Nephron progenitor cell (in vitro differentiated cells): Measurements from ENCODE around the gene OLFML2B.

ENCODE experiments used
- DNase-seq: peaks from one replicate; pipeline ENCODE4 v3.0.0; 2021
- H3K27ac Mint-ChIP-seq: 2 replicates; pipeline ENCODE4 v1.8.0; 2021; ENCODE audit warnings: mild to moderate bottlenecking, moderate library complexity, mixed read lengths
- H3K27me3 Mint-ChIP-seq: 2 replicates; pipeline ENCODE4 v1.8.0; 2021; ENCODE audit warnings: mild to moderate bottlenecking, low read depth, mixed read lengths; ENCODE audit not compliant: poor library complexity
- H3K36me3 Mint-ChIP-seq: 2 replicates; pipeline ENCODE4 v1.8.0; 2021; ENCODE audit warnings: low read depth, mixed read lengths
- H3K4me1 Mint-ChIP-seq: 2 replicates; pipeline ENCODE4 v1.8.0; 2021; ENCODE audit warnings: mixed read lengths
- H3K4me3 Mint-ChIP-seq: 2 replicates; pipeline ENCODE4 v1.8.0; 2021; ENCODE audit warnings: mild to moderate bottlenecking, moderate library complexity, mixed read lengths
- H3K9me3 Mint-ChIP-seq: 2 replicates; pipeline ENCODE4 v1.8.0; 2021; ENCODE audit warnings: mild to moderate bottlenecking, moderate library complexity, mixed read lengths
- TF ChIP-seq, protein P1 (sequence below): fragments of 200-600 bp; sonication (generic); IDR thresholded peaks from 2 replicates; pipeline ENCODE4 v1.5.0; 2021; ENCODE audit warnings: antibody characterized with exemption

The OLFML2B gene

DNA sequence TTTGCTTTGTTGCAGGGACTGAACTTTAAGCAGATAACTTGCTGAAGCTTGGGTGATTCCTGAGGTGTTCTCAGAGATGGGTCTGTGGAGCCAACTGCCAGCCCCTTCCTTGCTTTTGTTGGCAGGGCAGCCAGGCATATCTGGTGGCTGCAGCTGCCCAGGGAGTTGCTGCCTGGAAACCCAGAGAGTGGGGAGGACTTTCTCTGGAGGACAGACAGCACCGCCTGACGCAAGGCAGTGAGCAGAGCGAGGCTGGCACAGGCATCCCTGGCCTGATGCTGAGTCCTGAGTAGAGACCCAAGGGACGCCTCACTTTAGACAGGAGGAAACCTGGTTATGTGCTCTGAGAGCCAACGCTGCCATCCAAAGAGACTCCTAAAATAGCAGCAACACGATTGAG, 9.8 kb upstream of the OLFML2B start:
- Mint-ChIP-seq H3K4me1 (peaks cover 24% of the 10 kb centered on the region), H3K27ac (no peak overlapping the region), H3K4me3 (no peak overlapping the region), H3K27me3 (peaks cover 54% of the 10 kb centered on the region), H3K36me3 (no peaks in the 10 kb centered on the region), H3K9me3 (no peaks in the 10 kb centered on the region)
- TF ChIP-seq, protein P1, sequence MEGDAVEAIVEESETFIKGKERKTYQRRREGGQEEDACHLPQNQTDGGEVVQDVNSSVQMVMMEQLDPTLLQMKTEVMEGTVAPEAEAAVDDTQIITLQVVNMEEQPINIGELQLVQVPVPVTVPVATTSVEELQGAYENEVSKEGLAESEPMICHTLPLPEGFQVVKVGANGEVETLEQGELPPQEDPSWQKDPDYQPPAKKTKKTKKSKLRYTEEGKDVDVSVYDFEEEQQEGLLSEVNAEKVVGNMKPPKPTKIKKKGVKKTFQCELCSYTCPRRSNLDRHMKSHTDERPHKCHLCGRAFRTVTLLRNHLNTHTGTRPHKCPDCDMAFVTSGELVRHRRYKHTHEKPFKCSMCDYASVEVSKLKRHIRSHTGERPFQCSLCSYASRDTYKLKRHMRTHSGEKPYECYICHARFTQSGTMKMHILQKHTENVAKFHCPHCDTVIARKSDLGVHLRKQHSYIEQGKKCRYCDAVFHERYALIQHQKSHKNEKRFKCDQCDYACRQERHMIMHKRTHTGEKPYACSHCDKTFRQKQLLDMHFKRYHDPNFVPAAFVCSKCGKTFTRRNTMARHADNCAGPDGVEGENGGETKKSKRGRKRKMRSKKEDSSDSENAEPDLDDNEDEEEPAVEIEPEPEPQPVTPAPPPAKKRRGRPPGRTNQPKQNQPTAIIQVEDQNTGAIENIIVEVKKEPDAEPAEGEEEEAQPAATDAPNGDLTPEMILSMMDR = no peak
- no peak for DNase-seq

DNA sequence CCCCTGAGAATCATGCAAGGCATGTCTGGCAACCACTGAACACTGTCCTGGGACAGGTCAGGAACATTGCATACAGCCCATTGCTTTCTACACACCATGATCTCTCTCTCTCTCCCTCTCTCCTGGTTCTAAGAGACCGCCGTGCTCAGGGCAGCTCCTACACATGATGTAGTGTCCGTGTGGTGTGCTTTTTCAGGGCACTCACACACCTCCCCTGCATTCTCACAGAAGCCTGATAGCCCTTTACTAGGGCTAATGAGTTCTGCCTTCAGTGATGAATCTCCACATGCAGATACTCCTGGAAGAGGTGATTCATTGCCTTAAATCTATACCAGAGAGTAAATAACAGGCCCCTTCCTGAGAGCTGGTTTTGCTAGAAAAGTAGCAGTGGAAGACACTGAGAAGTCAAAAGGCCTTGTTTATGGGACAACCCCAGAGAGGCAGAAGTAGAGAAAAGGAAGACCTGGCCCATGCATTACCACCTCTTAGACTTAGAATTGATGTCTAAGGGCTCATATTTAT, 7.2 kb upstream of the OLFML2B start:
- peaks cover 76% of the 10 kb centered on the region for H3K27me3 Mint-ChIP-seq
- peak overlapping the region; percentile 64 for H3K27ac Mint-ChIP-seq
- DNase-seq = no peak
- peaks cover 24% of the 10 kb centered on the region for H3K4me1 Mint-ChIP-seq
- H3K9me3 Mint-ChIP-seq = peaks cover 19% of the 10 kb centered on the region
- peak overlapping the region; percentile 24 for H3K4me3 Mint-ChIP-seq
- TF ChIP-seq, protein P1 = no peak
- no peaks in the 10 kb centered on the region for H3K36me3 Mint-ChIP-seq

DNA sequence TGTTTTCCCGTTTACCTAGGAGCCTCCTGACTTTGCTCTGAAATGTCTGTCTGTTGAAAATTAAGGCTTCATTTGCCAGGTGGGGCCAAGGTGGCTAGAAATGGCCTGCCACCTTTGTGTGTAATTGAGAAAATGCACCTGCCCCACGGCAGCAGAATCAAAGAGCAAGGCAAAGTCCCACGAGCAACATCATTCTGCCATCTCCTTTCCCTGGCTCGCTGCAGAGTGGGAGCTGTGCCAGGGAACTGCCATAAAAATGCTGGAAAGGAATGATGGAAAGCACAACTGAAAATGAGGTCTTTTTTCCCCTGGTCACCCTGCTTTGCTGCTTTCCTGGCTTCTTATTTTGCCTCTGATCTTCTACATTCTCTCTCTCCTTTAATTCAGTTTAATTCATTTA, 5.5 kb upstream of the OLFML2B start:
- peaks cover 80% of the 10 kb centered on the region for H3K27me3 Mint-ChIP-seq
- H3K9me3 Mint-ChIP-seq = peaks cover 24% of the 10 kb centered on the region
- H3K36me3 Mint-ChIP-seq = no peaks in the 10 kb centered on the region
- DNase-seq = no peak
- TF ChIP-seq, protein P1 = no peak
- no peak overlapping the region for H3K4me3 Mint-ChIP-seq
- peaks cover 29% of the 10 kb centered on the region for H3K4me1 Mint-ChIP-seq
- H3K27ac Mint-ChIP-seq = no peak overlapping the region

DNA sequence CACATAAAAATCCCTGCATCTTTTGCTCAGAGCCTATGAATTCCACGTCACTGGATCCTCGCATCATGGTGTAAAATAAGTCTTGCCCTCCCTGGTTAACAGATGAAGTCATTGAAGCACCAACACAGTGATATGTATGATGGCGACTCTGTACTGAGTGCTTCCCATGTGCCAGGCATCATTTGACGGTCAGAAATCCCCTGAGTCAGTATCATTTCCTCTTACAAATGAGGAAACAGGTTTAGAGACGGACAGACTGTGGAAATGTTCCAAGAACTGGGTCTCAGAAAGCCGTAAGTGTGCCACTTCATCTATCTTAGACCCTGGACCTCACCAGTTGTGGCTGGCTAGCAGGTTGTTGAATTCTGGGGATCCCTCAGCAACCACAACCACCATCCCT, 5.1 kb upstream of the OLFML2B start:
- H3K9me3 Mint-ChIP-seq = peaks cover 24% of the 10 kb centered on the region
- no peak overlapping the region for H3K4me3 Mint-ChIP-seq
- H3K27me3 Mint-ChIP-seq = peaks cover 77% of the 10 kb centered on the region
- no peak for DNase-seq
- no peaks in the 10 kb centered on the region for H3K36me3 Mint-ChIP-seq
- H3K4me1 Mint-ChIP-seq = peaks cover 29% of the 10 kb centered on the region
- H3K27ac Mint-ChIP-seq = no peak overlapping the region
- TF ChIP-seq, protein P1 = no peak

DNA sequence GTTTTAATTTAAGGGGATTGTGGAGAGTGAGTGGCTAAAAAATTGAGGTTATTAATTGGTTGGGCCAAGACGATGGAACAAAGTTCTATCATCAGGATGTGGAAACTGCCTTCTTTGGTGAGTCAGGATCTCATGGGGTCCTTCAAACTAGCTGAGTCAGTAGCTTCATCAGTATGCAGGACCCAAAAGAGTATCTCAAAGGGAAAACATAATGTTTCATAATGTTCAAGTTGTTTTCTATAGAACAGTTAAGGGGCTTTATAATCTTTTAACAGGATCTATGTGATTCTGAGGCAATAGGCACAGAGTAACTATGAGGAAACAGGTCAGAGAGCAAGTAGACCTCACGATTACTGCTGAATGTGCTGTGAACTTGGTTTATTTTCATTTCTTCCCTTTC, 3.2 kb upstream of the OLFML2B start:
- Mint-ChIP-seq H3K4me1 (peaks cover 43% of the 10 kb centered on the region), H3K4me3 (no peak overlapping the region), H3K27me3 (peaks cover 72% of the 10 kb centered on the region), H3K27ac (no peak overlapping the region), H3K36me3 (no peaks in the 10 kb centered on the region), H3K9me3 (peaks cover 24% of the 10 kb centered on the region)
- TF ChIP-seq, protein P1 = no peak
- DNase-seq = no peak

DNA sequence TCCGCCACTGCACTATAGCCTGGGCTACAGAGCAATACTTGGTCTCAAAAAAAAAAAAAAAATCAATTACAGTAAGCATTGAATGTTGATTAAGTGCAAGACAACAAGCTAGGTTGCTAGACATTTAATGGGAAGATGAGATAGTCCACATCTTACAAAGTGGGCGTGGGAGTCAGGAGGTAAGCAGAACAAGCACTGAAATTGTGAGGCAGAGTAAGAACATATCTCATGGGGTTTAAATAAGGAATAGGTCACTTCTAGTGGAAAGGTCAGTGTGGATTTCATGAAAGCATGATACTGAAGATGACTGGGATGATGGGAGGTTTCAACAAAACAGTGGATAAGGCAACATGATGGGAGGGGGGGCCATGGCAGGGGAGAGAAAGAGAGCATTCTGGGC, 1.9 kb upstream of the OLFML2B start:
- TF ChIP-seq, protein P1 = no peak
- DNase-seq = no peak
- H3K27me3 Mint-ChIP-seq = peaks cover 63% of the 10 kb centered on the region
- peaks cover 24% of the 10 kb centered on the region for H3K9me3 Mint-ChIP-seq
- H3K36me3 Mint-ChIP-seq = no peaks in the 10 kb centered on the region
- no peak overlapping the region for H3K27ac Mint-ChIP-seq
- no peak overlapping the region for H3K4me3 Mint-ChIP-seq
- peaks cover 45% of the 10 kb centered on the region for H3K4me1 Mint-ChIP-seq
